HG02763 (cell line): ENCODE data around the gene B4GALT3.

Experiments used
- ATAC-seq: cut with Tn5 transposase; IDR thresholded peaks from one replicate; pipeline ENCODE4 v1.9.1; 2021; ENCODE audit warnings: mild to moderate bottlenecking, moderate library complexity; ENCODE audit not compliant: unreplicated experiment

The B4GALT3 gene

DNA sequence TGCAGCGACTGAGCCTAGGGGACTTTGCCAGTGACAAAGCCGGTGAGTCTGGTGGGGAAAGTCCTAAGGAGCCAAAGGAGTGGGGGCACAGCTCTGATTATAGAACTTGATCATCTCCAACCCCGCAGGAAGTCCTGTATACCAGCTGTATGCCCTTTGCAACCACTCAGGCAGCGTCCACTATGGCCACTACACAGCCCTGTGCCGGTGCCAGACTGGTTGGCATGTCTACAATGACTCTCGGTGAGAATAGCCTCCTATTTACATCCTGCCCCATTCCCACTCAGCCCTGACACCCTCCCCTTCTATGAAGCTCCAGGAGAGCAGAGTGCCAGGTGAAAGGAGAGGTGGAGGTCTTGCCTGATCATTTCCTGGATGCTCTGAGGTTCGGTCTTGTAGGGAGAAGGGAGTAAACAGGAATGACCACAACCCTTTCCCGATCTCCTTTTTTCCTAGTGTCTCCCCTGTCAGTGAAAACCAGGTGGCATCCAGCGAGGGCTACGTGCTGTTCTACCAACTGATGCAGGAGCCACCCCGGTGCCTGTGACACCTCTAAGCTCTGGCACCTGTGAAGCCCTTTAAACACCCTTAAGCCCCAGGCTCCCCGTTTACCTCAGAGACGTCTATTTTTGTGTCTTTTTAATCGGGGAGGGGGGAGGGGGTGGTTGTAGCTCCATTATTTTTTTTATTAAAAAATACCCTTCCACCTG, 12.3 kb downstream of the B4GALT3 start:
- ATAC-seq: no peak

GRCh38 chr1:161163793-161164192, 13.5 kb downstream of the B4GALT3 start:
- no peak for ATAC-seq

DNA sequence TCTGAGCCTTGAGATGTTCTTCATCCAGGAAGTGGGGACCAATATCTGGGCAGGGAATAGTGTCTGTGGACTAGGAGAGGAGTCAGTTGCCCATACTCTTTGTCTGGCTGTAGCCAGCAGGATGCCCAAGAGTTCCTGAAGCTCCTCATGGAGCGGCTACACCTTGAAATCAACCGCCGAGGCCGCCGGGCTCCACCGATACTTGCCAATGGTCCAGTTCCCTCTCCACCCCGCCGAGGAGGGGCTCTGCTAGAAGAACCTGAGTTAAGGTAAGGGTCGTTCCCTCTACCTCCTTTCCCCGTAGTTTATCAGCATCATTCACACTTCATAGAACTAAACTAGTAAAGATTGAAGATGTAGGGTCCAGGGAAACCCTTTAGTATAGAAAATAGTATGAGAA, 14.5 kb downstream of the B4GALT3 start:
- ATAC-seq: no peak

DNA sequence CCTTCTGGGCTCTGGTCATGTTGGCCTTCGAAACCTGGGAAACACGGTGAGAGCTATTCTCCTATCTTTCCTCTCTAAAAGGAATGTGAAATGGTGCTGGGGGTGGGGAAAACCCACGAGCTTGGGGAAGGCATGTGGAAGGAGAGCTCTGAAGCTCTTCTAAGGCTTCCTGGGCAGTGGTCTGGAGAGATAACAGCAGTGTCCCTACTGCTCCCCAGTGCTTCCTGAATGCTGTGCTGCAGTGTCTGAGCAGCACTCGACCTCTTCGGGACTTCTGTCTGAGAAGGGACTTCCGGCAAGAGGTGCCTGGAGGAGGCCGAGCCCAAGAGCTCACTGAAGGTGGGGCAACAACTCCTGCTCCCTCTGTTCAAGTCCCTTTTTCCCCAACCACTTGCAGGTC, 15.3 kb downstream of the B4GALT3 start:
- ATAC-seq: no peak

DNA sequence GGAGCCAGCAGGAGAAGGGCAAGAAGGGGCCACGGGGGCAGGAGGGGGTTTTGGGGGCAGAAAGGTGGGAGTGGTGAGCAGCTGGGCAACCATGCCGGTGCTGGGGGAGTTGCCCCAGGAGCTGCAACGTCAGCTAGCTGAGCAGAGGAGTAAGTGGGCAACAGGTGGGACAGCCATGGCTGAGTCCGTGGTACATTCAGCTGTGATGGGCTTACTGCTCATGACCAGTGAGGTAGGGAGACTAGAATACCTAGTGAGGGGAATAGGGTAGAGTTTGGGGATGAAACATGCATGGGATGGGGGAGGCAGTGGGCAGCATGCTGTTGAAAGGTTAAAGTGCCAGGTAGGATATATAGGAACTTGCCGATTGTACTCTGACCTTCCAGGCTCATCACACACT, 15.7 kb downstream of the B4GALT3 start:
- no peak for ATAC-seq

- no peak for ATAC-seq
Observed at GRCh38 chr1:161160671-161161145, 16.6 kb downstream of the B4GALT3 start.

GRCh38 chr1:161159913-161160243, 17.4 kb downstream of the B4GALT3 start:
- peak; percentile 11 for ATAC-seq

- peak; percentile 88 for ATAC-seq
Observed at GRCh38 chr1:161159087-161159912, 18.0 kb downstream of the B4GALT3 start, which contains the start of gene USP21. TSS of gene USP21 (plus strand) at chr1:161159500. CDS start at chr1:161160641, 1,141 bp downstream.

- no peak for ATAC-seq
Observed at GRCh38 chr1:161158316-161159010, 18.8 kb downstream of the B4GALT3 start.

- no peak for ATAC-seq
Observed at GRCh38 chr1:161157867-161158266, 19.4 kb downstream of the B4GALT3 start.

DNA sequence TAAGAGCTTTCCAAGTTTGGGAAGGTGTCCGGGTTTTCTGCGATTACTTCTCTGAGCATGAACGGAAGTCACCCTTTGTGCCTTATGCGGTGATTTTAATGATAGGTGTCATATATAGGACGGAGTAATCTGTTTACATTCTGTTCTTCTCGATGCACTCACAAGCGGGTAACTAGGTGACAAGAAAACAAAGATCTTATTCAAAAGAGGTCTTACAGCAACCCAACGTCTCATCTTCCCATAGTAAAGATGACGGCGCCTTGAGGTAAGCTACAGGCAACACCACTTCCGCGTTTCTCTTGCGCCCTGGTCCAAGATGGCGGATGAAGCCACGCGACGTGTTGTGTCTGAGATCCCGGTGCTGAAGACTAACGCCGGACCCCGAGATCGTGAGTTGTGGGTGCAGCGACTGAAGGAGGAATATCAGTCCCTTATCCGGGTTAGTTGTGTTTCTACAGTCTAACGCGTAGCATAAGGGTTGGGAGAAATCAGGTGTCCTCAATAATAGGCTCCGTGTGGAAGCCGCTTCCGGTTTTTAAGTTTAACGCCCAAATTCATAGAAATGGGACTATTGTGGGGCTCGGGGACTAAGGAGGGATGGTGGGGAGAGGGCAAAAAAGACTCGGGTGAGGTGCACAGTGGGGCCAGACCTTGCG, 23.5 kb downstream of the B4GALT3 start, which contains the start of gene UFC1:
TSS of gene UFC1 (plus strand) at position 297 of the 656 bp plus-strand sequence. CDS start at position 317, 20 bp downstream.
- peak; percentile 74 for ATAC-seq

DNA sequence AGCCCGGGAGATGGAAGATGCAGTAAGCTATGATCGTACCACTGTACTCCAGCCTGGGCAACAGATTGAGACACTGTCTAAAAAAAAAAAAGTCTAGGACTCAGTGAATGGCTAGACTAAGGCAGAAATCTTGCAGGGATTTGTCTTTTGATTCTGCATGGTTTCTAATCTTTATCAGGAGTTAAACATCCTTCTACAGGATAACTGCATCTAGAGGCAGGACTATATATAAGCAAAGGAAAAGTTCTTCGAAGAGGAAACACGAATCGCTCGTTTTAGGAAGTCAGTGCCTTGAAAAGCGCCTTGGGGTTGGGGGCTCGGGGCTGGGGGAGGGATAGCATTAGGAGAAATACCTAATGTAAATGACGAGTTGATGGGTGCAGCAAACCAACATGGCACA, 24.1 kb downstream of the B4GALT3 start:
- ATAC-seq: no peak

- no peak for ATAC-seq
Observed at GRCh38 chr1:161145832-161146231, 31.5 kb downstream of the B4GALT3 start.

DNA sequence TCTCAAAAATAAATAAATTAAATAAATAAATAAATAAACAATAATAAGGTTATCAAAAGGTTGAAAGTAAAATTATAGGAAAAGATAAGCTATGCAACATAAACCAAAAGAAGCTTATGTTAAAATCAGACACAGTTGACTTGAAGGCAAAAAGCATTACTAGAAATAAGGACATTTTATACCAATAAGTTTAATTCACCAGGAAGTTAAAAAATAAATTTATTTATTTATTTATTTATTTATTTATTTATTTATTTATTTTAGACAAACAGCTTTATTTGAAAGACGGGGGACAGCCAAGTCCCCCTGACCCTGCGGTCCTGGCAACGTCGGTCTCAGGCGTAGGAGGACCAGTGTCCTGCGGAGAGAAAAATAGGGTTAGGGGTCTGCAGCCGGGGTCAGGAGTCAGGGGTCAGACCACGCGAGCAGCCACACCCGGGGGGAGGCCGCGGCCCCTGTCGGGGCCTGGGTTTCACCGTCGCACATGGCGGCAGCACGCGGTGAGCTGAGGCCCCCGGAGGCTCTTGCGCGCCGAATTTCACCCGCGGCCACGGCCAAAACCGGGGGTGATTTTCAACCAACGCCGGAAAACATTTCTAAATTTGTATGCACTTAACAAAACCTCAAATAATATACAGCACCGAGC, 36.4 kb downstream of the B4GALT3 start:
- no peak for ATAC-seq

DNA sequence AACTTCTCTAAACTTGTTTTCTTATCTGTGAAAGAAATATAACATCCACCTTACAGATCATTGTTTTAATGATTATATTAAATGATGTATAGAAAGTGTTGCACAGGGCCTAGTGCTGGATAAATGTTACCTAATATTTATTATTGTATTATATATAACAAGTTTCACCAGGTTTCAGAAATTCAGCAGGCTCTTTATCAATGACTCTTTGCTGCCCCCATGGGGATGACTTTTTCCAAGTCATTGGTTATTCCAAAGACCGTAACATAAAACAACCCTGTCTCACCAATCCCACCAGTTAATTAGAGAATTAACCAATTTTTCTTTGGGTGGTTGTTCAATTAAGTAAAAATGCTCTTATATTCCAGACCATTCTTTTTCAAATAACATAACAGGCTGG, 37.5 kb downstream of the B4GALT3 start:
- ATAC-seq: no peak

DNA sequence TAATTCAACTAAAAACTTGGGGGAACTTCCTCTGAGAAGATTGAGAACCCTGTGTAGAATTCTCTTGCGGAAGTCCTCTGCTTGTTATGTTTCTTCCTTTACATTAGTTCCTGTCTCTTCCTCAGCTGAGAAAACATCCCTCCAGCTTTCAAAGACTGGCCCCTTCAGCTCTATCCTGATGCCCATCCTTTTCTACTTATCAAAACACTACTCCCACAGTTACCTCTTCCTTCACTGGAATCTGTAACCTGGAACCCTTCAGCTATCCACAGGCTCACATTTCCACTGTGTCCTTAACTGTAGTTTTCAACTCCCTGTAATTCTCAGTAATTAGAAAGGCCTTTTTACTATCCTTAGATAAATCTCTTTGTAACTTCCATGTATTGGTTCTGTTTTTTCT, 38.9 kb downstream of the B4GALT3 start:
- ATAC-seq: no peak

DNA sequence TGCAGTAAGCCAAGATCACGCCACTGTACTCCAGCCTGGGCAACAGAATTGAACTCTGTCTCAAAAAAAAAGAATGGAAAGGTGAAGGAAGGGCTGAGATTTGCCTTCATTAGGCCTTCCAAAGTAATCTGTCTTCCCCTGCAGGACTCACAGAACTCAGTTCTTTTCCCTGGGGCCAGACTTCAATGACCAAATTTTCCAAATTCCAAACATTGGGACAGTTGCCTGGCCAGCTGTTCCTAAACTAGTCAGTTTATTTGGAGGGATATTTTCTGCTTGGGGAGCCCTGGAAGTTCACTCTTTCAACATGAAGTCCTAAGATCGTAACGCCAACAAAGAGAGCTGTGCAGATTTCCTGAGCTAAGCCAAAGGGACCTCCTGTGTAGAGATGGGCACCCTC, 39.4 kb downstream of the B4GALT3 start:
- ATAC-seq: no peak

- no peak for ATAC-seq
Observed at GRCh38 chr1:161133220-161133740, 44.0 kb downstream of the B4GALT3 start.

- peak; percentile 93 for ATAC-seq
Observed at GRCh38 chr1:161132410-161133219, 44.7 kb downstream of the B4GALT3 start, which contains the start of gene DEDD. TSS of gene DEDD (minus strand) at chr1:161132667. CDS start at chr1:161124462, 8,205 bp downstream.
